ENCODE data around the gene UPK3BL2. TPM values are rescaled to one million over a fixed set of nuclear protein-coding genes. Genes with fewer than 3 reads are reported as not detected.
"Not testable (repeated sequence)": the region's sequence is repeated elsewhere in the genome, so short reads cannot be mapped to it uniquely, and the experiment has no call there.

Gene UPK3BL2
- total RNA-seq, 4 donors from 2014 or later: 1.5 to 10.0 (median 6.7) TPM

GRCh38 chr7:102572261-102573239 lies 29.1 kb upstream of the UPK3BL2 start, which contains the start of gene POLR2J3:
Gene POLR2J3, minus strand, starts transcription at chr7:102572583. Its CDS starts 62 bp downstream, at chr7:102572521.
- not testable (repeated sequence) for H3K4me1 ChIP-seq, H3K9me3 ChIP-seq, H3K27me3 ChIP-seq, H3K36me3 ChIP-seq
- TF ChIP-seq EP300 (IDR thresholded peaks at IDR 0.05) (peak in 1 of 2 donors; percentile 84), CTCF (IDR thresholded peaks at IDR 0.05) (peak; percentile 29 to 89 (median 54))
- H3K27ac ChIP-seq: peak within 1 kb of the TSS; percentile 61 to 87 (median 77)
- peak within 1 kb of the TSS; percentile 62 to 84 (median 73) for H3K4me3 ChIP-seq
- peak; percentile 87 to 97 for DNase-seq (ENCODE audit: low spot score in 2 of 2)
- 0 to 1% methylated on average over 23 to 29 of the region's 64 CpGs for WGBS, 2 donors

- H3K27me3 ChIP-seq; H3K4me1 ChIP-seq; H3K36me3 ChIP-seq; H3K9me3 ChIP-seq; DNase-seq (ENCODE audit: low spot score in 2 of 2); H3K27ac ChIP-seq; H3K4me3 ChIP-seq: not testable (repeated sequence)
- no CpG with 5 or more reads among the region's 11 CpGs for WGBS, 2 donors
Measured at GRCh38 chr7:102568620-102569019, 25.1 kb upstream of the UPK3BL2 start.

- H3K27ac ChIP-seq; H3K9me3 ChIP-seq; DNase-seq (ENCODE audit: low spot score in 2 of 2); H3K36me3 ChIP-seq; H3K4me3 ChIP-seq; H3K4me1 ChIP-seq; H3K27me3 ChIP-seq: not testable (repeated sequence)
- no CpG with 5 or more reads among the region's 6 CpGs for WGBS, 2 donors
Measured at GRCh38 chr7:102550808-102551422, 7.4 kb upstream of the UPK3BL2 start, which contains the start of gene SPDYE2. Gene SPDYE2, plus strand, starts transcription at chr7:102551226. Its CDS starts 2,030 bp downstream, at chr7:102553256.

- not testable (repeated sequence) for H3K9me3 ChIP-seq; H3K4me3 ChIP-seq; H3K36me3 ChIP-seq; DNase-seq (ENCODE audit: low spot score in 2 of 2); H3K4me1 ChIP-seq; H3K27me3 ChIP-seq; H3K27ac ChIP-seq
- WGBS, 2 donors: 92% methylated on average over 2 of the region's 6 CpGs; no CpG with 5 or more reads in 1 of the 2 donors
Measured at GRCh38 chr7:102546353-102546752, 2.9 kb upstream of the UPK3BL2 start.

- not testable (repeated sequence) for DNase-seq (ENCODE audit: low spot score in 2 of 2); H3K9me3 ChIP-seq; H3K27me3 ChIP-seq; H3K27ac ChIP-seq; H3K4me1 ChIP-seq; H3K4me3 ChIP-seq; H3K36me3 ChIP-seq
- WGBS, 2 donors: no CpG with 5 or more reads among the region's 12 CpGs
Measured at GRCh38 chr7:102545288-102545687, 1.8 kb upstream of the UPK3BL2 start.

GRCh38 chr7:102544372-102544771 lies 876 bp upstream of the UPK3BL2 start:
- WGBS, 2 donors: no CpG with 5 or more reads among the region's 1 CpG
- not testable (repeated sequence) for H3K27me3 ChIP-seq; DNase-seq (ENCODE audit: low spot score in 2 of 2); H3K36me3 ChIP-seq; H3K9me3 ChIP-seq; H3K27ac ChIP-seq; H3K4me1 ChIP-seq; H3K4me3 ChIP-seq

- H3K4me1 ChIP-seq; H3K27ac ChIP-seq; H3K27me3 ChIP-seq; H3K9me3 ChIP-seq; H3K36me3 ChIP-seq; DNase-seq (ENCODE audit: low spot score in 2 of 2); H3K4me3 ChIP-seq: not testable (repeated sequence)
- 77% methylated on average over 7 of the region's 11 CpGs; no CpG with 5 or more reads in 1 of the 2 donors for WGBS, 2 donors
Measured at GRCh38 chr7:102542771-102543170, 725 bp downstream of the UPK3BL2 start.

- H3K27me3 ChIP-seq; H3K4me3 ChIP-seq; H3K36me3 ChIP-seq; H3K27ac ChIP-seq; DNase-seq (ENCODE audit: low spot score in 2 of 2); H3K4me1 ChIP-seq; H3K9me3 ChIP-seq: not testable (repeated sequence)
- WGBS, 2 donors: no CpG with 5 or more reads among the region's 8 CpGs
Measured at GRCh38 chr7:102542083-102542482, 1.4 kb downstream of the UPK3BL2 start.

- H3K27me3 ChIP-seq; H3K9me3 ChIP-seq; H3K36me3 ChIP-seq; H3K4me1 ChIP-seq; DNase-seq (ENCODE audit: low spot score in 2 of 2); H3K27ac ChIP-seq; H3K4me3 ChIP-seq: not testable (repeated sequence)
- WGBS, 2 donors: 93 to 95% methylated on average over 5 to 6 of the region's 6 CpGs
Measured at GRCh38 chr7:102540604-102541003, 2.9 kb downstream of the UPK3BL2 start.

- H3K27ac ChIP-seq; H3K9me3 ChIP-seq; H3K4me1 ChIP-seq; H3K27me3 ChIP-seq; H3K36me3 ChIP-seq; DNase-seq (ENCODE audit: low spot score in 2 of 2); H3K4me3 ChIP-seq: not testable (repeated sequence)
- 55 to 72% methylated on average over 2 to 3 of the region's 8 CpGs for WGBS, 2 donors
Measured at GRCh38 chr7:102535062-102535615, 8.4 kb downstream of the UPK3BL2 start.

GRCh38 chr7:102532127-102532526 lies 11.4 kb downstream of the UPK3BL2 start:
- not testable (repeated sequence) for H3K27me3 ChIP-seq; H3K4me1 ChIP-seq; H3K4me3 ChIP-seq; DNase-seq (ENCODE audit: low spot score in 2 of 2); H3K36me3 ChIP-seq; H3K9me3 ChIP-seq; H3K27ac ChIP-seq
- 86 to 92% methylated on average over 2 of the region's 2 CpGs for WGBS, 2 donors

GRCh38 chr7:102531583-102531982 lies 11.9 kb downstream of the UPK3BL2 start:
- H3K9me3 ChIP-seq, H3K4me1 ChIP-seq, H3K27me3 ChIP-seq, H3K36me3 ChIP-seq, H3K27ac ChIP-seq, H3K4me3 ChIP-seq: not testable (repeated sequence)
- WGBS, 2 donors: no CpG with 5 or more reads among the region's 7 CpGs
- peak in 1 of 2 donors; percentile 28 for DNase-seq (ENCODE audit: low spot score in 2 of 2)
